H1 (cell line): ENCODE measurements around the gene BTBD9. TPM values are rescaled to one million over a fixed set of nuclear protein-coding genes. Genes with fewer than 3 reads are reported as not detected.

Source experiments
- CTBP2 ChIP-seq: IDR thresholded peaks from 2 replicates; pipeline ENCODE4 v1.7.0; 2011; ENCODE audit warnings: borderline replicate concordance, mild to moderate bottlenecking, moderate library complexity, mixed read lengths, low read length; ENCODE audit not compliant: insufficient read depth, insufficient read length
- FOSL1 ChIP-seq: IDR thresholded peaks from 2 replicates; pipeline ENCODE4 v1.6.1; 2011; ENCODE audit warnings: mild to moderate bottlenecking, low read depth, low read length, moderate library complexity; ENCODE audit not compliant: insufficient read depth
- polyA plus RNA-seq, 7 experiments: library from polyadenylated mRNA; depleted of rRNA in 3 of 7; stranded (reverse) in 5 of 7; unstranded in 2 of 7; fragments of >200 nt in 5 of 7; fragments of 200-250 nt in 2 of 7; gene quantifications; 1 replicate in 5 of 7; 2 replicates in 1 of 7; 4 replicates in 1 of 7; pipeline versions ENCODE4 v1.2.1 to v1.2.3, GENCODE V29; 2011 to 2013; ENCODE audit warnings: missing spikeins in 2 of 7, mixed read lengths in 2 of 7
- total RNA-seq: library from RNA; stranded (reverse); fragmentation: NEBNext Ultra II Directional; extraction: Animal tissue kit (Norgen Biotek cat#: 25700); gene quantifications from 2 replicates; pipeline ENCODE4 v1.2.1, GENCODE V29; 2021
- TF ChIP-seq, protein P1 (sequence below): IDR thresholded peaks from 2 replicates; pipeline ENCODE4 v1.6.1; 2011; ENCODE audit warnings: low read length, improper control_type of control experiment

BTBD9 gene
- total and polyA plus RNA-seq, 2 of the 8 experiments (the other 6 are each of a cell fraction or from before 2014, with no cell fraction given) = 0.92 to 4.1 TPM

DNA sequence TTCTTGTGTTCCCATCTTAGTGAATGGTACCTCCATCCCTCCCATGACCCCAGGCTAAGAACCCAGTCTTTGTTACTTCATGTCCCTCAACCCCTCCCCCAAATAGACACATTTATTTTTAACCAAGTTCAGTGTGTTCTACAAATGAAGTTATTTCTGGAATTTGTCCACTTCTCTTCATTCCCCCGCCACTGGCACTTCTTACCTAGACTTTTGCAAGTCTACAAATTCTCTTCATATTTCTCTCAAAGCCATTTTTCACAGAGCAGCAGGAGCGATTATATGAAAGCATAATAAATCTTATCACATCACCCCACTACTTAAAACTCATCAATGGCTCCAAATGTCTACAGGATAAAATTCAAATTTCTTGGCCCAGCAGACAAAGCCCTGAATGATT, 131.4 kb downstream of the BTBD9 start (continued):
- TF ChIP-seq CTBP2 = no peak
- TF ChIP-seq FOSL1 = no peak
- TF ChIP-seq, protein P1, sequence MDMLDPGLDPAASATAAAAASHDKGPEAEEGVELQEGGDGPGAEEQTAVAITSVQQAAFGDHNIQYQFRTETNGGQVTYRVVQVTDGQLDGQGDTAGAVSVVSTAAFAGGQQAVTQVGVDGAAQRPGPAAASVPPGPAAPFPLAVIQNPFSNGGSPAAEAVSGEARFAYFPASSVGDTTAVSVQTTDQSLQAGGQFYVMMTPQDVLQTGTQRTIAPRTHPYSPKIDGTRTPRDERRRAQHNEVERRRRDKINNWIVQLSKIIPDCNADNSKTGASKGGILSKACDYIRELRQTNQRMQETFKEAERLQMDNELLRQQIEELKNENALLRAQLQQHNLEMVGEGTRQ = no peak
